ENCODE measurements around the gene TRAK2.
"Not testable (repeated sequence)": the region's sequence is repeated elsewhere in the genome, so short reads cannot be mapped to it uniquely, and the experiment has no call there.

The TRAK2 gene

GRCh38 chr2:201451292-201452057, at the start of gene TRAK2, which contains the start of gene STRADB:
Gene TRAK2, minus strand, starts transcription at chr2:201451458. Its CDS starts 30,951 bp downstream, at chr2:201420507.
Gene STRADB, plus strand, starts transcription at chr2:201451740. Its CDS starts 3,101 bp downstream, at chr2:201454841.
- no peak for TF ChIP-seq CTCF (IDR thresholded peaks at IDR 0.05; ENCODE audit: insufficient read depth, low read length, poor library complexity, severe bottlenecking)
- DNase-seq (ENCODE audit: extremely low read depth, insufficient read length) = peak; percentile 94
- H3K27me3 ChIP-seq (replicated peaks; ENCODE audit: control insufficient read depth, insufficient read depth, low read length) = no peaks in the 10 kb centered on the region
- no peaks in the 10 kb centered on the region for H3K36me3 ChIP-seq (ENCODE audit: control insufficient read depth, insufficient read depth, low read length)
- H3K4me3 ChIP-seq (replicated peaks; ENCODE audit: low read depth, low read length) = peak within 1 kb of the TSS; percentile 96

GRCh38 chr2:201500534-201500933, 49.3 kb upstream of the TRAK2 start:
- Histone ChIP-seq H3K36me3 (ENCODE audit: control insufficient read depth, insufficient read depth, low read length) (no peaks in the 10 kb centered on the region), H3K27me3 (replicated peaks; ENCODE audit: control insufficient read depth, insufficient read depth, low read length) (no peaks in the 10 kb centered on the region), H3K4me3 (replicated peaks; ENCODE audit: low read depth, low read length) (no peak overlapping the region)
- TF ChIP-seq CTCF (IDR thresholded peaks at IDR 0.05; ENCODE audit: insufficient read depth, low read length, poor library complexity, severe bottlenecking) = no peak
- DNase-seq (ENCODE audit: extremely low read depth, insufficient read length) = no peak

GRCh38 chr2:201496785-201497184, 45.5 kb upstream of the TRAK2 start:
- Histone ChIP-seq H3K27me3 (replicated peaks; ENCODE audit: control insufficient read depth, insufficient read depth, low read length) (no peaks in the 10 kb centered on the region), H3K36me3 (ENCODE audit: control insufficient read depth, insufficient read depth, low read length) (no peaks in the 10 kb centered on the region), H3K4me3 (replicated peaks; ENCODE audit: low read depth, low read length) (no peak overlapping the region)
- DNase-seq (ENCODE audit: extremely low read depth, insufficient read length) = no peak
- no peak for TF ChIP-seq CTCF (IDR thresholded peaks at IDR 0.05; ENCODE audit: insufficient read depth, low read length, poor library complexity, severe bottlenecking)

- no peak for DNase-seq (ENCODE audit: extremely low read depth, insufficient read length)
- no peak for TF ChIP-seq CTCF (IDR thresholded peaks at IDR 0.05; ENCODE audit: insufficient read depth, low read length, poor library complexity, severe bottlenecking)
- Histone ChIP-seq H3K36me3 (ENCODE audit: control insufficient read depth, insufficient read depth, low read length) (no peaks in the 10 kb centered on the region), H3K27me3 (replicated peaks; ENCODE audit: control insufficient read depth, insufficient read depth, low read length) (no peaks in the 10 kb centered on the region), H3K4me3 (replicated peaks; ENCODE audit: low read depth, low read length) (no peak overlapping the region)
Observed at GRCh38 chr2:201490291-201490690, 39.0 kb upstream of the TRAK2 start.

DNA sequence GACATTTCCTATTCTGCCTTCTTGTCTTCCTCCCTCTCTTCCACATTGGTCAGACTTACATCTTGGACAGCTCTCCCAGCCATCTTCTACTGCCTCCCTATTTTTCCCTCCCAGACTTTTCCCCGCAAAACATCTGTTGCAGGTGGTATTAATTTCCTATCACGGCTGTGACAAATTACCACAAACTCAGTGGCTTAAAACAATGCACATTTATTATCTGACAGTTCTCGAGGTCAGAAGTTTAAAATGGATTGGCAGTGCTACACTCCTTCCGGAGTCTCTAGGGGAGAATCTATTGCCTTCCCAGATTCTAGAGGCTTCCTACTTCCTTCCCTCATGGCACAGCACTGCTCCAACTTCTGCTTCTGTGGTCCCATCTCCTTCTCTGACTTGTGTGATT, 33.5 kb upstream of the TRAK2 start:
- Histone ChIP-seq H3K27me3 (replicated peaks; ENCODE audit: control insufficient read depth, insufficient read depth, low read length) (no peaks in the 10 kb centered on the region), H3K4me3 (replicated peaks; ENCODE audit: low read depth, low read length) (no peak overlapping the region), H3K36me3 (ENCODE audit: control insufficient read depth, insufficient read depth, low read length) (no peaks in the 10 kb centered on the region)
- no peak for DNase-seq (ENCODE audit: extremely low read depth, insufficient read length)
- TF ChIP-seq CTCF (IDR thresholded peaks at IDR 0.05; ENCODE audit: insufficient read depth, low read length, poor library complexity, severe bottlenecking) = no peak

DNA sequence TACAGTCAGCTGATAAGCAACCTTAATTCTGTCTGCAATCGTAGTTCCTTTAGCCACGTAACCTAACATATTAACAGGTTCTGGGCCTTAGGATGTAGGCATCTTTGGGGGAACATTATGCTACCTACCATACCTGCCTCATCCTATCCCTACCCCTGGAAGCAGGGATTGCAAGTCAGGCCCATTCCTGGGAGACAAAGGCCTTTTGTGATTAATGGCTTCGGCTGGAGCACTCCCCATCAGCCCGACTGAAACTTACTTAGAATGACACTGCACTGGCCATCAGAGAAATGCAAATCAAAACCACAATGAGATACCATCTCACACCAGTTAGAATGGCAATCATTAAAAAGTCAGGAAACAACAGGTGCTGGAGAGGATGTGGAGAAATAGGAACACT, 32.5 kb upstream of the TRAK2 start:
- H3K36me3 ChIP-seq (ENCODE audit: control insufficient read depth, insufficient read depth, low read length); H3K27me3 ChIP-seq (replicated peaks; ENCODE audit: control insufficient read depth, insufficient read depth, low read length); DNase-seq (ENCODE audit: extremely low read depth, insufficient read length); H3K4me3 ChIP-seq (replicated peaks; ENCODE audit: low read depth, low read length): not testable (repeated sequence)

Measured in GM06990 (cell line).